SHP77 treated with DMSO at 0.1 percent for 48 hours (cell line): ENCODE results near the gene SLC22A6.
A peak's percentile ranks its signal among the peaks of the same experiment; 100 is the strongest.
"Not testable (repeated sequence)": the region's sequence is repeated elsewhere in the genome, so short reads cannot be mapped to it uniquely, and the experiment has no call there.

Source experiments
- DNase-seq: peaks from one replicate; lab custom pipeline; 2025; lab: John Stamatoyannopoulos, UW

Gene SLC22A6

DNA sequence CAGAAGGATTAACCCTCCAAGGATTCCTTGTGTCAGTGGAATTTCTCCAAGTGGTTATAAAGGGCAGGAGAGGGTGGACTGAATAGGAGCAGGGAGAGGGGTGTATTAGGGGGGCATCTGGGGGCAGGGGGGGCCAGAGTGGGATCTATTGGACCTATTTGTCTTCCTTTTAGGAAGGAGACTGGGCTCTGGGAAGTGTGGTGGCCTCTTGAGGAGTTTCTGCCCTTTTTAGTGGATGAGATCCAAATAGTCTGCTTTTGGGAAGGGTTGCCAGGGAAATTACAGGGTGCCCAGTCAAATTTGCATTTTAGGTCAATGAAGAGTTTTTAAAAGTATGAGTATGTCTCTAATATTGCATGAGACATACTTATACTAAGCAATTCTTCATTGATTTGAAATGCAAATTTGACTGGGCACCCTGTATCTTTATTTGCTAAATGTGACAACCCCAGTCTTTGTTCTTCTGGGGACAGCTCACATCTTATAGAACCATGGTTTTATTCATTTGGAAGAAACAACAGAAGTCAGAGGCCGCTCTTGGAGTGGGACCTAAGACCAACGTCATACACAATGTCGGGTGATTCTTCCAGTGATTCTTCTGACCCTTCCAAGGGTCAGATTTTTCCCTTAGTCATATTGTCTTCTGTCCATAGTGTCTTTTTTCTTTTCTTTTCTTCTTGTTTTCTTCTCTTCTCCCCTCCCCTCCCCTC, 429 bp upstream of the SLC22A6 start:
- DNase-seq = no peak

DNA sequence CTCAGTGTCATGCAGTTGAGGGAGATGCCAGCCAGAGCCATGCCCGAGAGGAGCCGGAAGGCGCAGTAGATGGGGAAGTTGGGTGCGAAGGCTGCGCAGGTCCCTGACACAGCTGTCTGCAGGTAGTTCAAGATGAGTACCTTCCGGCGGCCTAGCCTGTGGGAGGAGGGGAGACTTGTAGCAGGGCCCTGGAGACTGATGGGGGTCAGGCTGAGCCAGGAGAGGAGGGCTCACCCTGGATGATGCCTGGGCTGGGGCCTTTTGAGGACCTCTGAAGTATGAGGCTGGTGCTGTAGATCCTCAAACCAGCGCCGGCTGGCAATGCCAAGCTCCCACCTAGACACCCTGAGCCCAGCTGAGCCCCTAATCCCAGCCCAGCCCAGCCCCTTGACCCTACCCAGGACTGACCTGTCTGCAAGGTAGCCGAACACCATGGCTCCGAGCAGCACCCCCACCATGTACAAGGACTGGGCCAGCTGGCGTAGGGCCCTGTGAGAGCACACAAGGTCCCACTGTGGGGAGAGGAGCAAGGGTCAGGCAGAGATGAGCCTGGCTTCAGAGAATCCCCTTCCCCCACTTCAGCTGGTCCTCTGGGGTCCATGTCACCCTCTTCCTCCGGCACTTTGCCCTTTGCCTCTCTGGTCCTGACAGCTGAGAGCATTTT, 1.1 kb downstream of the SLC22A6 start:
- DNase-seq = no peak

DNA sequence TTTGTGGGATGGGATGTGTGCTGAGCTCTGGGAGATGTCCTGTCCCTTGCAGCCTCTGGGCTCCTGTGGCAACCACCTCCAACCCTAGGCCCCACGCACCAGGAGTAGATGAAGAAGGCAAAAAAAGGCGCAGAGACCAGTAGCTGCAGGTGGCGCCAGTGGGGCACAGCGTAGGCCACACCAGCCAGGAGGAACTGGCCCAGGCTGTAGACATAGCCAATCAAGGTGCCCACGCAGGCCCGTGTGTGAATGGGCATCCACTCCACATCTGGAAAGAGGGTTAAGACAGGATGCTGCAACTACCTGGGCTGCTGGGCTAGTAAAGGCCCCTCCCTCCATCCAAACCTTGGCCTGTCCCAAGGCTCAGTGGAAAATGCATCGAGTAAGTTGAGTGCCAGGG, 3.0 kb downstream of the SLC22A6 start:
- DNase-seq = no peak

DNA sequence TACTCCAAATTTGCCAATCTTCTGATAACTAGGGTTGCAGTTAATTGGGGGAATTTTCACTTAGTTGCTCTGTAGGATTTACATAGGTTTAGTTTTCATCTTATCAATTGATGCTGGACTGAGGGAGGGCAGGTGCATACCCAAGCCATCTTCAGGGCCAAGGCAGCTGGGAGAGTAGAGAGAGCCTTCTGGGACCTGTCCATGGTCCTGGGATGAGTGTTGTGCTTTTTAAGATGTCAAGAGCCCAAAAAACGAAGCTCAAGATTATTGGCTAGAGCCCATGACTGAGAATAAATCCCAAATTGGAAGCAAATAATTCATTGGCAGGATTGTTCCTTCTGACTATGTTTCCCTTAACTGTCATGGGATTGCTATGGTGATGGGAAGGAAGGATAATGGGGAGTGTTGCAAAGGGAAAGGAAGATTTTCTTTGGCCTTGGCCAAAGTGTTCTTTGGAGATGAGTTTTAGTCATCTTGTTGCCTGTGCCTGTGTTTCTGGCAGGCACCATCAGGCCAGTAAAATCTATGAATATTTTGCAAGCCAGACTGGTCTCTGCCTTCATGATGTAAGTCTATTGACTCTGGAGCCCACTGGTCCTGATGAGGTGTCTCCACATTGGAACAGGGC, 4.5 kb downstream of the SLC22A6 start:
- DNase-seq = no peak

GRCh38 chr11:62976109-62976508, 8.7 kb downstream of the SLC22A6 start:
- no peak for DNase-seq

DNA sequence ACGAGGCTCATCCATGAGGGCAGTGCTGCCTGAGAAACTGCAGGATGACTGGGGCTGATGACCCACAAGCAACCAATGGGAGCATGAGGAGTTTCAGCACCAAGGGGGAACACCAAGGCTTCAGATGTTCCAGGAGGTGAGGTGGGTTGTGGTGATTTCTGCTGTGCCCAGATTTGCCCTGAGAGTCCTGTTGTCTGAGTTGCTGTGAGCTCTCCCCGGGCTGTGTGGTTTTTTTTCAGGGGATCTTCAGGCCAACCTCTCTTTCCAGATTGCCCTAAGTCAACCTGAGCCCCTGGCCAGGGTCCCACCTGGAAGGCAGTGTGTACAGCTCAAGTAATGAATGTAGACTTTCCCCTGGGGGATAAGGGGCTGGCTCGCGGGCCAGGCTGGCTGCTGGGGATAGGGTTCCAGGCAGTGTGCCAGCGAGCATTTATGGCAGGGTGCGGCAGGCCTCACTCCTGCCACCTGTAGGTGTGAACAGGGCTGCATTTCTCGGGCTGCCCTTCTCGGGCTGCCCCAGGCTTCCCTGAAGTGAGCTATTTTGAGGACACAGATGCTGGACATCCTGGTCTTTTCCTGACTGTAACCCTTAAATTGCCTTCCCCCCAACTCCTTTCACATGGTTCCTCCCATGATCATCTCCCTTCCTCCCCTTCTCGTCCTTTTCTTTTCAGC, 9.8 kb downstream of the SLC22A6 start:
- DNase-seq = peak; percentile 49

DNA sequence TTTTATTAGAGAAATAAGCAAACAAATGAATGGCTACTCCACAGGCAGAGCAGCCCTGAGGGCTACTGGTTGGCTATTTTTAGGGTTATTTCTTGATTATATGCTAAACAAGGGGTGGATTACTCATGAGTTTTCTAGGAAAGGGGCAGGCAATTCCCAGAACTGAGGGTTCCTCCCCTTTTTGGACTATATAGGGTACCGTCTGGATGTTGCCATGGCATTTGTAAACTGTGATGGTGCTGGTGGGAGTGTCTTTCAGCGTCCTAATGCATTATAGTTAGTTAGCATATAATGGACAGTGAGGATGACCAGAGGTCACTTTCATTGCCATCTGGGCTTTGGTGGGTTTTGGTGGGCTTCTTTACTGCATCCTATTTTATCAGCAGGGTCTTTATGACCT, 19.2 kb downstream of the SLC22A6 start:
- DNase-seq = no peak

DNA sequence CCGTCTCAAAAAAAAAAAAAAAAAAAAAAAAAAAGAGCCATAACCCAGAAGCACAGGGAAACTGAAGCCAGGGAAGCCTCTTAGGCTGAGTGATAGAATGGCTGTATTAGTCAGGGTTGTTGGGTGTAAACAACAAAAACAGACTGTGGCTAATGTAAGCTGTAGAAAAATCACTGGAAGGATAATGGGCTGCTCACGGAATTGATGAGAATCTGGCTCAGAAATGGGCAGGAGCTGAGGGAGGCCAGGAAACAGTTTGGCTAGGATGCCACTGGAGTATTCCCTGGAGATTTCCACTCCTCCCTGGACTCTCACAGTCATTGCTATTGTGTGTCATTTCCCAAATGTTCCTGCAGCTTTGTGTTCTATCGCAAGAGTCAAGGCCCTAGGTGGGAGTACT, 22.4 kb downstream of the SLC22A6 start:
- DNase-seq = no peak

GRCh38 chr11:62961017-62961570, 23.7 kb downstream of the SLC22A6 start:
- DNase-seq = no peak

- DNase-seq = no peak
Observed at GRCh38 chr11:62959422-62959980, 25.3 kb downstream of the SLC22A6 start.

DNA sequence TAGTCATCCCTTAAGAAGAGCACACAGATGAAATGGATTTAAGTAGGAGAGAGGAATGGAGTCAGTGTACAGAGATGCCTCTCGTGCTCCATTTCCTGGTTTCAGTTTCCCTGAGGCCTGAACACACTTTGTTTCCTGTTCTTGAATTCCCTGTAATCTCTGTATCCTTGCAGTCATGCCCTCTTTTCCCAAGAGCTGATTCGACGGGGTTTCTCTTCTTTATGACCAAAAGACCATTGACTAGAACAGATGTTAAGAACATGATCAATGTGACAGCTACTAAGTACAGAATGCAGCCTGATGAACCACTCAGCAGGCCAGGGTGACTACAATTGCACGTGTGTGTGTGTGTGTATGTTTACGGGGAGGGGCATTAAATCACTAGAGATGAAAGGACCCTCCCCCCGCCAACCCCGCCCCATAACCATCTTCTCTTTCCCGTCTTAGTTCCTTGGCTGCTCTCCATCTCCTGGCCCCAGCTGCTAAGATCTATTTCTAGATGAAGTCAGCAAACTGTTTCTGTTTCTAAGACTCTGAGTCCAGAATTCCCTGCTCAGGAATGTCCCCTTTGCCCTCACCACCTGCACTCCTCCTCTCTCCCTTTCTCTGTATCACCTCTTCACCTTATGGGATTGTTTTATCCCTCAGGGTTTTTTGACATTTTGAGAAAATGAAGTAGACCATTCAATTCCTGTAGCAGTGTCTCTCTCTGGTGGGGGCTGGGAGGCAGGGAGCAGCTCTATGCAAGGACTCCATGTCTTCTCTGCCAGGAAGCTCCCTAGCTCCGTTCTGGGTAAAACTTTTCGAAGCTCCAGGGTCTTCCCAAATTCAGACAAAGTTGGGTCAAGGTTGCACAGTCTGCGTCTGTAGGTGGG, 26.0 kb downstream of the SLC22A6 start:
- no peak for DNase-seq

- DNase-seq = no peak
Observed at GRCh38 chr11:62957147-62957546, 27.6 kb downstream of the SLC22A6 start.

GRCh38 chr11:62954478-62954877, 30.3 kb downstream of the SLC22A6 start:
- no peak for DNase-seq

DNA sequence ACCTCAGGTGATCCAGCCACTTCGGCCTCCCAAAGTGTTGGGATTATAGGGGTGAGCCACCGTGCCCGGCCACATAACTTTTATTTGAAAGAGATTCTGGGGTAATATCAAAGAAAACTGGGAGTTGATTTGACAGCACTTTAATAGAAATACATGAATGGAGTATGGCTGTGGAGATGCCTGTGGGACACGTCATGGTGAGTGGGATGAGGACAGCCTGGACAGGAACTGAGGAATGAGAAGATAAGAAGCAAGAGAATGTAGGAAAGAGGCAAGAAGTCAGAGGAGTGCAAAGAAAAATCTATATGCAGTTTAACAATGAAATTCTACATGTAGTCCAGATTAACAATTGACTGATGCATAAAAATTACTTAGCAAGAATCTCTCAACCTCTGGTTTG, 31.0 kb downstream of the SLC22A6 start:
- no peak for DNase-seq

GRCh38 chr11:62948765-62949320, 35.9 kb downstream of the SLC22A6 start:
- DNase-seq = no peak

- not testable (repeated sequence) for DNase-seq
Observed at GRCh38 chr11:62945538-62945937, 39.2 kb downstream of the SLC22A6 start.

DNA sequence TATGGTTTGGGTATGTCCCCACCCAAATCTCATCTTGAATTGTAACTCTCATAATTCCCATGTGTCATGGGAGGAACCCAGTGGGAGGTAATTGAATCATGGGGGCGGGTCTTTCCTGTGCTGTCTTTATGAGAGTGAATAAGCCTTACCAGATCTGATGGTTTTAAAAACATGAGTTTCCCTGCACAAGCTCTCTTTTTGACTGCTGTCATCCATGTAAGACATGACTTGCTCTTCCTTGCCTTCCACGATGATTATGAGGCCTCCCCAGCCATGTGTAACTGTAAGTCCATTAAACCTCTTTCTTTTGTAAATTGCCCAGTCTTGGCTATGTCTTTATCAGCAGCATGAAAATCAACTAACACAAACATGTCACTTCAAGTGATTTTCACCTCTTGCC, 47.2 kb downstream of the SLC22A6 start:
- not testable (repeated sequence) for DNase-seq

GRCh38 chr11:62934496-62934785, 50.3 kb downstream of the SLC22A6 start:
- no peak for DNase-seq

DNA sequence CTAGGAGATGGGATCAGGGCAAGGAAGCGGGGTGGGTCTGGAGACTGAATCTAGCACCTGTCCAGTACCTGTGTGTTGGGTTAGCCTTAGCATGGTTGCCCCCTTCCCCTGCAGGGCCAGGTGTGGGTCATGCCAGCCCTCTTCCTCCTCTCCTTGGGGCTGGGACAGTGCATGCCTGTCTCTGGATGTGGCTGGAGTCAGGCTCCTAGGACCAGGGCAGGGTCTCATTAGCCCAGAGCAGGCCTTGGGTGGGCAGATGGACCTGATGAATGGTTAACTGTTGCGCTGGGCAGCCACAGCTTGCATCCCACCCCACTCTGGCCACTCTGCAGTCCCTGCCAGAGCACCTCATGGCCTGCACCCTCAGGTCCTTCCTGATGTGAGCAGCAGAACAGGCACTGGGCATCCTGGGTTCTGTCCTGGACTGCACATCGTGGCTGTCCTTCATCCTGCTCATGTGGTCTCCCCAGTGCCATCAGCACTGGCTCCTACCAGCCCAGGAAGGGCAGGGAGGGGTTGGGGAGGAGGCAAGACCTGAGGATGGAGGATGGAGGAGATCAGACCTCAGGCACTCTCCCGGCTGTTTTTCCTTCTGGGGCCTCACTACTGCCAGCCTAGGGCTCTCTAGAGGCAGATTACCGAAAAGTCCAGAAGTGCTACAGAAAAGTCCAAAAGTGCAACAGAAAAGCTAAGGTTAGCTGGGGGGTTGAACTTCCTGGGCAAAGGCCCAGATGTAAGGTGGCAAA, 50.8 kb downstream of the SLC22A6 start:
- no peak for DNase-seq

DNA sequence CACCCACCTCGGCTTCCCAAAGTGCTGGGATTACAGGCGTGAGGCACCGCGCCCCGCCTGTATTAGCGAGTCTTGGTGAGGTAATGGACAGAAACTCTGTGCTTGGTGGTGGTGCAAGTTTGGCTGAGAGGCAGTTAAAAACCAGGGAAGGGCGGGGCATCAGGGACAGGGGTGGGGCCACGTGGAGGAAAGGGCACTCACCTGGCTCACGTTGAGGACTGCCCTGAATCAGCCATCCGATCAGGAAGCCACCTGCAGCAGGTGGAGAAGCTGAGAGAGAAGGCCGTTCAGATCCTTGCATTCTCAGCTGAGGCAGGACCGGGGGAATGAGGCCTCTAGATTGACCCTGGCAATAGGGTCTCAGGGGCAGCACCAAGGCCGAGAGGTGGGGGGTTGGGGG, 51.5 kb downstream of the SLC22A6 start:
- DNase-seq = no peak
